Thoracic aorta (tissue), 2 donors: ENCODE measurements around the gene SKIC8. TPM values are rescaled to one million over a fixed set of nuclear protein-coding genes. Genes with fewer than 3 reads are reported as not detected.

ENCODE experiments used
- ATAC-seq: fragments of 150-250 bp; one replicate; pipeline ENCODE4 v1.8.0; 2017; ENCODE audit warnings: low read depth; ENCODE audit not compliant: insufficient number of reproducible peaks, low FRiP score
- DNase-seq: peaks from one replicate; pipeline ENCODE4 v3.0.0-alpha.2; 2020; ENCODE audit warnings: low spot score
- H3K27ac ChIP-seq, 2 donors: fragments of 200-600 bp; sonication (generic); 1 replicate in 1 of 2; 2 replicates in 1 of 2; pipeline ENCODE4 v1.5.1; 2016; ENCODE audit warnings: mild to moderate bottlenecking in 2 of 2, moderate library complexity in 2 of 2
- H3K27me3 ChIP-seq: fragments of 200-600 bp; sonication (generic); replicated peaks from 2 replicates; pipeline ENCODE4 v1.6.0; 2016; ENCODE audit warnings: mild to moderate bottlenecking; ENCODE audit not compliant: insufficient read depth
- H3K36me3 ChIP-seq: fragments of 200-600 bp; sonication (generic); one replicate; pipeline ENCODE4 v1.5.1; 2016
- H3K4me1 ChIP-seq, 2 donors: fragments of 200-600 bp; sonication (generic); 1 replicate in 1 of 2; 2 replicates in 1 of 2; pipeline versions ENCODE4 v1.5.1 to v1.6.0; 2016; ENCODE audit warnings: low read depth in 2 of 2, mild to moderate bottlenecking in 1 of 2; ENCODE audit not compliant: control insufficient read depth in 1 of 2
- H3K4me3 ChIP-seq: fragments of 200-600 bp; sonication (generic); 2 replicates; pipeline ENCODE4 v1.5.1; 2016; ENCODE audit warnings: mild to moderate bottlenecking
- H3K9me3 ChIP-seq: fragments of 200-600 bp; sonication (generic); 2 replicates; pipeline ENCODE4 v1.5.1; 2016
- CTCF ChIP-seq: fragments of 200-600 bp; sonication (generic); IDR thresholded peaks from one replicate; pipeline ENCODE4 v1.5.1; 2019; ENCODE audit warnings: antibody characterized with exemption
- total RNA-seq, 2 donors: library from RNA; depleted of rRNA; stranded (reverse); fragments of >200 nt; gene quantifications; one replicate each; pipeline versions ENCODE4 v1.1.0 to v1.2.3, GENCODE V29; 2016

The SKIC8 gene
- total RNA-seq, 2 donors from 2014 or later = 41.6 to 74.2 TPM

DNA sequence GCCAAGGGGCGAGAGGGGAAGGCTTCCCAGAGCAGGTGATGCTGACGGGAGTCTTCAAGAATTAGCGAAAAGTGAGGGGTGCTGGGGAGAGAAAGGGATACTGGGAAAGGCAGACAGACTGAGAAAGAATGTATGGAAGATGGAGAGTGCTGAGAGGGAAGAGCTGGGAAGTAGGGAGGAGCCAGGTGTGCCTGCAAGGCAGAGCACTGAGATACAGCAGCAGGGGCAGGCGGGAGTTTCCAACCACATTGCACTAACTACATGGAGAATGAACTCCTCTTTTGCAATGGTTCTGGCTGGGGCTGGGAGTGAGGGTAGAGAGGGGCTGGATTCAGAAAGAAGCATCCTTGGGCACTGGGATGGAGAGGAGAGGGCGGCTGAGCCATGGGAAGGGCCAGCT is 24.7 kb upstream of the SKIC8 start:
- no peaks in the 10 kb centered on the region for H3K36me3 ChIP-seq
- no peak for TF ChIP-seq CTCF
- H3K4me1 ChIP-seq = no peaks in the 10 kb centered on the region
- H3K27ac ChIP-seq = no peak overlapping the region
- no peaks in the 10 kb centered on the region for H3K9me3 ChIP-seq
- no peak for ATAC-seq
- no peaks in the 10 kb centered on the region for H3K27me3 ChIP-seq
- H3K4me3 ChIP-seq = no peak overlapping the region
- DNase-seq = no peak

GRCh38 chr15:78323693-78324092 is 24.3 kb upstream of the SKIC8 start:
- H3K4me1 ChIP-seq = no peaks in the 10 kb centered on the region
- ATAC-seq (no peak), DNase-seq (no peak)
- no peaks in the 10 kb centered on the region for H3K27me3 ChIP-seq
- H3K9me3 ChIP-seq = no peaks in the 10 kb centered on the region
- no peak overlapping the region for H3K4me3 ChIP-seq
- no peak for TF ChIP-seq CTCF
- no peak overlapping the region for H3K27ac ChIP-seq
- H3K36me3 ChIP-seq = no peaks in the 10 kb centered on the region

GRCh38 chr15:78322724-78323521 is 23.5 kb upstream of the SKIC8 start:
- ATAC-seq = no peak
- TF ChIP-seq CTCF = no peak
- no peaks in the 10 kb centered on the region for H3K9me3 ChIP-seq
- no peaks in the 10 kb centered on the region for H3K27me3 ChIP-seq
- no peak overlapping the region for H3K27ac ChIP-seq
- DNase-seq = no peak
- H3K36me3 ChIP-seq = no peaks in the 10 kb centered on the region
- H3K4me1 ChIP-seq = no peaks in the 10 kb centered on the region
- no peak overlapping the region for H3K4me3 ChIP-seq

DNA sequence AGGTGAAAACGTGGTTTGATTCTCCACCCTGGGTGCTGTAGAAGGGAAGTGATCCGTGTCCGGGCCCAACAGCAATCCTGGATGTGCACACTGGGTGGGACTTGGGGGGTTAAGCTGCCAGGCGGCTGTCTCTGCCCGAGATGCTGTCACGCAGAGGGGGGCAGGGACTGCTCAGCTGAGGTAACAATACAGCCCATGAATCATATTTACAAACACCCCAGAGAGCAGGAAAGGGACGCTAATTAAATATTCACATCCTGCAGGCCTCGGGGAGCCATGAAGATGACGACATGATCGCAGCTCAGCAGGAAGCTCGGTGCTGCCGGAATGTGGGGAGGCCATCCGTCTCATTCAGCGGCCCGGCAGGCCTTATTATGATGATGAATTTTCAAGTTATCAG is 22.8 kb upstream of the SKIC8 start:
- no peak for ATAC-seq
- H3K36me3 ChIP-seq = no peaks in the 10 kb centered on the region
- H3K4me1 ChIP-seq = no peaks in the 10 kb centered on the region
- no peak for DNase-seq
- TF ChIP-seq CTCF = no peak
- no peaks in the 10 kb centered on the region for H3K9me3 ChIP-seq
- no peaks in the 10 kb centered on the region for H3K27me3 ChIP-seq
- no peak overlapping the region for H3K27ac ChIP-seq
- no peak overlapping the region for H3K4me3 ChIP-seq

DNA sequence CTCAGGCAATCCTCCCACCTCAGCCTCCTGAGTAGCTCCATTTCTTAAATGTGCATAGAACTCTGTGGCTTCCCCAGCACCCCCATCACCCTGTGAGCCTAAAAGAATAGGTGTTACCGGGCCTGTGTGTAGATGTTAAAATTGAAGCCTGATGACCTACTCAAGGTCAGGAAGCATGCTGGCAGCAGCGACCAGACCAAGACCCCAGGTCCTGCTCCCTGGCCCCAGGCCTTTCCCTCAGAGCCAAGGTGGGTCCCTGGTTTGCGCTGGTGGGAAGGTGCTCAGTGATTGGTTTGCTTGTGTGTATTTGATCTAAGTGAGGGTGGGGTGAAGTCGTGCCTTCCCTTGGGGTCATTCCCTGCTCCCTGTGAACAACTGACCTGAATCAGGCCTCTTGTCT is 22.4 kb upstream of the SKIC8 start:
- no peak for DNase-seq
- H3K36me3 ChIP-seq = no peaks in the 10 kb centered on the region
- H3K9me3 ChIP-seq = no peaks in the 10 kb centered on the region
- no peak overlapping the region for H3K27ac ChIP-seq
- no peaks in the 10 kb centered on the region for H3K27me3 ChIP-seq
- H3K4me1 ChIP-seq = no peaks in the 10 kb centered on the region
- no peak overlapping the region for H3K4me3 ChIP-seq
- ATAC-seq = no peak
- no peak for TF ChIP-seq CTCF
